ENCODE data around the gene TMEM178B. TPM values are rescaled to one million over a fixed set of nuclear protein-coding genes. Genes with fewer than 3 reads are reported as not detected.
A peak's percentile ranks its signal among the peaks of the same experiment; 100 is the strongest.

TMEM178B gene
- total RNA-seq, 2 donors from 2014 or later = 1.7 to 4.1 TPM

- no peak overlapping the region for H3K4me3 ChIP-seq (ENCODE audit: low read length)
- no peak overlapping the region for H3K9ac ChIP-seq (ENCODE audit: extremely low read depth, low read length, poor library complexity, severe bottlenecking)
- peaks cover 8% of the 10 kb centered on the region for H3K27me3 ChIP-seq (ENCODE audit: control insufficient read depth, insufficient read depth, low read length, poor library complexity, severe bottlenecking)
- H3K9me3 ChIP-seq (ENCODE audit: control insufficient read depth, low read length) = no peaks in the 10 kb centered on the region
- no peak for DNase-seq
- 88 to 93% methylated on average over 2 to 4 of the region's 4 CpGs for WGBS, 2 experiments (ENCODE audit: insufficient coverage in 1 of 2, insufficient read length in 1 of 2)
- no peaks in the 10 kb centered on the region for H3K9me3 Mint-ChIP-seq
- no peaks in the 10 kb centered on the region for H3K36me3 ChIP-seq (ENCODE audit: control insufficient read depth, insufficient read depth, low read length)
- H3K4me1 ChIP-seq (ENCODE audit: control insufficient read depth, insufficient read depth, low read length) = no peaks in the 10 kb centered on the region
- no peaks in the 10 kb centered on the region for H3K36me3 Mint-ChIP-seq (ENCODE audit: low read depth)
- TF ChIP-seq CTCF (conservative IDR thresholded peaks at IDR 0.05) = no peak
- H3K27ac Mint-ChIP-seq = no peak overlapping the region
- H3K4me3 Mint-ChIP-seq = no peak overlapping the region
- H3K27ac ChIP-seq (ENCODE audit: low read depth, low read length) = no peak overlapping the region
- H3K27me3 Mint-ChIP-seq (ENCODE audit: insufficient read depth) = no peaks in the 10 kb centered on the region
- peaks cover 10% of the 10 kb centered on the region for H3K4me1 Mint-ChIP-seq
Measured at GRCh38 chr7:141235656-141236055, 161.8 kb downstream of the TMEM178B start.

DNA sequence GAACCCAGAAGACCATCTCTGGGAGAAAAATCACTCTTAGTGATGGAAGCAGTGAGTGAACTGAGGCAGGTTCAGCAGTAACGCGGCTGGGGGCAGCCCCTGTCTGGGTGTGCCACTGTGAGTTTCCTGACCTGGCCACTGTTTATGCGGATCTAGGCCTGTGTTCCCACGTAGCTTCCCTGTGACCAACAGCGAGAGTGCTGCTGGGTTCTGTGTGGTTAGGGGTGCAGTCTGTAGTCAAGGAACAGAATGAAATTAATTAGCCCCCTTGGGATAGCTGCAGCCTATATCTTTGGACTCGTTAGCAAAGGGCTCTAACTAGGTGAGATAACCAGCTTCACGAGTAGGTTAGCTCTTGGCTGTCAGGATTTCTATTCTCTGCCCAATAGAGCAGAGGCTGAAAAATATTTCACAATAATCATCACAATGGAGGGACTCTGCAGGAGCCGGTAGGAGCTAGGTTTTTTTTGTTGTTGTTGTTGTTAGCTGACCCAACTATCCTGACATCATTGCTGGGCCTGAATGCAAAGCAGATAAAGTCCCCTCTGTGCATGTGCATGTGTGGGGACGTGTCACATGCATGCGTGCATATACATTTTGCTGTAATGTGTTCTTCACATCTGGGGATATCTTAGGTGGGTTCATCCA lies 164.9 kb downstream of the TMEM178B start:
- Mint-ChIP-seq H3K27me3 (ENCODE audit: insufficient read depth) (no peaks in the 10 kb centered on the region), H3K4me3 (no peak overlapping the region), H3K9me3 (no peaks in the 10 kb centered on the region), H3K36me3 (ENCODE audit: low read depth) (no peaks in the 10 kb centered on the region), H3K27ac (no peak overlapping the region), H3K4me1 (peaks cover 10% of the 10 kb centered on the region)
- WGBS, 2 experiments (ENCODE audit: insufficient coverage in 1 of 2, insufficient read length in 1 of 2) = 58 to 62% methylated on average over 9 to 10 of the region's 10 CpGs
- H3K36me3 ChIP-seq (ENCODE audit: control insufficient read depth, insufficient read depth, low read length) = no peaks in the 10 kb centered on the region
- H3K27me3 ChIP-seq (ENCODE audit: control insufficient read depth, insufficient read depth, low read length, poor library complexity, severe bottlenecking) = peaks cover 8% of the 10 kb centered on the region
- H3K9ac ChIP-seq (ENCODE audit: extremely low read depth, low read length, poor library complexity, severe bottlenecking) = no peak overlapping the region
- TF ChIP-seq CTCF (conservative IDR thresholded peaks at IDR 0.05) = no peak
- DNase-seq = no peak
- H3K4me1 ChIP-seq (ENCODE audit: control insufficient read depth, insufficient read depth, low read length) = no peaks in the 10 kb centered on the region
- H3K4me3 ChIP-seq (ENCODE audit: low read length) = no peak overlapping the region
- H3K9me3 ChIP-seq (ENCODE audit: control insufficient read depth, low read length) = no peaks in the 10 kb centered on the region
- H3K27ac ChIP-seq (ENCODE audit: low read depth, low read length) = no peak overlapping the region

DNA sequence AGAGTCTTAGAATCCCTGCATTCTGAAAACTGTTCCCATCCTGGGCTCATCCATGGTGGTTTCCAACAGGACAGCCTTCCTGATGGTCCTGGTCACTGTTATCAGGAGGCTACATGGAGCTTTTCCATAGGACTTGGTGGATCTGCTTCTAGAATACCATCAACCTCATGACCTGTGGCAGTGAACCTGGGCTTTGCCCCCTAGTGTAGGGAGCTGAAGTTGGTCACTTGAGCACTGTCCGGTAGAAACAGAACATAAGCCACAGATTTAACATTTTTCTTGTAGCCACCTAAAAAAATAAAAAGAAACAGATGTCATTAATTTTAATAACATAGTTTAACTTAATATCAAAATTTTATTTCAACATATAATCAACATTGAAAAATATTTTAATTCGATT lies 165.8 kb downstream of the TMEM178B start:
- H3K27ac ChIP-seq (ENCODE audit: low read depth, low read length) = no peak overlapping the region
- no peak overlapping the region for H3K4me3 Mint-ChIP-seq
- H3K9me3 ChIP-seq (ENCODE audit: control insufficient read depth, low read length) = no peaks in the 10 kb centered on the region
- H3K4me3 ChIP-seq (ENCODE audit: low read length) = no peak overlapping the region
- no peak for DNase-seq
- no peak overlapping the region for H3K9ac ChIP-seq (ENCODE audit: extremely low read depth, low read length, poor library complexity, severe bottlenecking)
- WGBS, 2 experiments (ENCODE audit: insufficient coverage in 1 of 2, insufficient read length in 1 of 2) = 83% methylated on average over 1 of the region's 2 CpGs; no CpG with 5 or more reads in 1 of the 2 experiments
- peaks cover under 1% of the 10 kb centered on the region for H3K27me3 ChIP-seq (ENCODE audit: control insufficient read depth, insufficient read depth, low read length, poor library complexity, severe bottlenecking)
- H3K4me1 ChIP-seq (ENCODE audit: control insufficient read depth, insufficient read depth, low read length) = no peaks in the 10 kb centered on the region
- H3K27ac Mint-ChIP-seq = no peak overlapping the region
- H3K36me3 Mint-ChIP-seq (ENCODE audit: low read depth) = no peaks in the 10 kb centered on the region
- H3K36me3 ChIP-seq (ENCODE audit: control insufficient read depth, insufficient read depth, low read length) = no peaks in the 10 kb centered on the region
- no peaks in the 10 kb centered on the region for H3K9me3 Mint-ChIP-seq
- H3K4me1 Mint-ChIP-seq = peaks cover 10% of the 10 kb centered on the region
- H3K27me3 Mint-ChIP-seq (ENCODE audit: insufficient read depth) = no peaks in the 10 kb centered on the region
- peak; percentile 55 for TF ChIP-seq CTCF (conservative IDR thresholded peaks at IDR 0.05)
